ENCODE data around the gene NDUFS4.

- TF ChIP-seq GATA3 (IDR thresholded peaks at IDR 0.05; ENCODE audit: low read depth, low read length) (no peak), GATA2 (IDR thresholded peaks at IDR 0.05; ENCODE audit: low read depth, low read length) (no peak)
Observed at GRCh38 chr5:53554444-53554843, 6.0 kb upstream of the NDUFS4 start.
